ENCODE measurements around the gene DLGAP4.

DNA sequence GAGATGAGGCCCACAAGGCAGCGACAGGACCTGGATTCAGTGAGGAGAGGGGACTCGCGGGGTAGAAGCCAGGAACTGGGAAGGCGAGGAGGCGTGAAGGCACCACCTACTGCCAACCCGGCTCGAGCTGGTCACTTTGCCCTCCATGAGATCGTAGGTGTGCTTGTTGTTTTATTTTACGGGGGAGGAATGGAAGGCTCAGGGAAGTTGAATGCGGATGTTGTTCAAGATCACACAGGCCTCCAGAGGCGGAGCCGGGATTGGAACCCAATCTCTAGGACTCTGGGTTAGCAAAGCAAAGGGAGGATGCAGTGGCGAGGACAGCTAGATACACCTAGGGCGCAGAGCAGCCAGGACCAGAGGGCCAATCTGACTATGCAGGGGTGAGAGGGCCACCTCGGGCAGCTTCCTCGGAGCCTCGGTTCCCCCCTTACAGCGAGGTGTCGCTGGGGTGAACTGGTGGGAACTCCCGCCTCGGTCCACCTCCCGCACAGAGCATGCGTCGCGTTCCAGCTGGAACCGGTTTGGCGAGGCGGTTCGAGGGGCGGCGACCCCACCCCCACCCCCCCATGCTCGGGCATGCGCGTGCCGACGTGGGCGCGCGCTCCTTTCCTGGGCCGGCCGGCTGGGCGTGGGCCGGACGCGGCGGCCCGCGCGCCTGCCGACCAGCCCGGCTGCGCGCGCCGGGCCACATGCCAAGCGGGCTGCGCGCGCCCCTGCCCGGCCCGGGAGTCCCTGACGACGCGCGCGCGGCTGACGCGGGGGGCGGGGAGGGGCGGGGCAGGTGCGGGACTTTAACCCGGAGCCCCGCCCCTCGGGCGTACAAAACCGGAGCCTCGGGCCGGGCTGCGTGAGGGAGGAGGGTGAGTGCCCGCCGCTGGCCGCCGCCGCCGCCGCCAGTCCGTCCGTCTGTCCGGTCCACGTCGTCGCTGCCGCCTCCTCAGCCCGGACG is 154.8 kb downstream of the DLGAP4 start:
- TF ChIP-seq, protein P1, sequence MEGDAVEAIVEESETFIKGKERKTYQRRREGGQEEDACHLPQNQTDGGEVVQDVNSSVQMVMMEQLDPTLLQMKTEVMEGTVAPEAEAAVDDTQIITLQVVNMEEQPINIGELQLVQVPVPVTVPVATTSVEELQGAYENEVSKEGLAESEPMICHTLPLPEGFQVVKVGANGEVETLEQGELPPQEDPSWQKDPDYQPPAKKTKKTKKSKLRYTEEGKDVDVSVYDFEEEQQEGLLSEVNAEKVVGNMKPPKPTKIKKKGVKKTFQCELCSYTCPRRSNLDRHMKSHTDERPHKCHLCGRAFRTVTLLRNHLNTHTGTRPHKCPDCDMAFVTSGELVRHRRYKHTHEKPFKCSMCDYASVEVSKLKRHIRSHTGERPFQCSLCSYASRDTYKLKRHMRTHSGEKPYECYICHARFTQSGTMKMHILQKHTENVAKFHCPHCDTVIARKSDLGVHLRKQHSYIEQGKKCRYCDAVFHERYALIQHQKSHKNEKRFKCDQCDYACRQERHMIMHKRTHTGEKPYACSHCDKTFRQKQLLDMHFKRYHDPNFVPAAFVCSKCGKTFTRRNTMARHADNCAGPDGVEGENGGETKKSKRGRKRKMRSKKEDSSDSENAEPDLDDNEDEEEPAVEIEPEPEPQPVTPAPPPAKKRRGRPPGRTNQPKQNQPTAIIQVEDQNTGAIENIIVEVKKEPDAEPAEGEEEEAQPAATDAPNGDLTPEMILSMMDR (IDR thresholded peaks at IDR 0.05), result no peak
- TF ChIP-seq EP300 (IDR thresholded peaks at IDR 0.05), result no peak

All from ovary (tissue), 3 donors.